GM12878 (cell line): ENCODE measurements around the gene ETS1. TPM values are rescaled to one million over a fixed set of nuclear protein-coding genes. Genes with fewer than 3 reads are reported as not detected.

ENCODE experiments used
- ATAC-seq: fragments of 200-7000 bp; cut with Tn5 transposase; 3 replicates; pipeline ENCODE4 v1.9.1; 2020; ENCODE audit warnings: mild to moderate bottlenecking, moderate library complexity
- BruUV-seq: library from RNA; stranded (reverse); fragments of 400-500 nt; replicated peaks from 2 replicates; lab custom pipeline; 2021; lab: Mats Ljungman, UMichigan
- CTCF ChIA-PET: fragments of 300-600 bp; sonication (Branson Sonifier 250); formaldehyde crosslinking; extraction: SDS; loops from one replicate; lab custom pipeline; 2021; ENCODE audit warnings: inconsistent platforms; lab: Yijun Ruan, JAX
- POLR2A ChIA-PET: fragments of 350-600 bp; formaldehyde crosslinking; extraction: SDS; loops from one replicate; lab custom pipeline; 2021; ENCODE audit warnings: inconsistent platforms; lab: Charles Lee
- RAD21 ChIA-PET: fragments of 300-600 bp; sonication (Branson Sonifier 250); formaldehyde crosslinking; loops from one replicate; lab custom pipeline; 2023; ENCODE audit warnings: antibody characterized with exemption; ENCODE audit not compliant: unreplicated experiment; lab: Charles Lee
- SMC1A ChIA-PET: fragments of 300-600 bp; sonication (Branson Sonifier 250); formaldehyde crosslinking; loops from one replicate; lab custom pipeline; 2023; ENCODE audit not compliant: unreplicated experiment, uncharacterized antibody; lab: Charles Lee
- DNase-seq: peaks from one replicate; pipeline ENCODE4 v3.0.0-alpha.2; 2011; ENCODE audit warnings: low read depth, low spot score
- FAIRE-seq: peaks from 3 replicates; lab custom pipeline; 2011; peaks lifted over from hg19 to GRCh38; lab: Jason Lieb, UNC
- H2AFZ ChIP-seq: 2 replicates; pipeline ENCODE4 v1.6.0; 2011; ENCODE audit warnings: low read depth, low read length, control low read depth; ENCODE audit not compliant: control insufficient read depth
- H3K27ac ChIP-seq: 2 replicates; pipeline ENCODE4 v1.5.1; 2011; ENCODE audit warnings: control low read depth; ENCODE audit not compliant: control insufficient read depth, insufficient read depth
- H3K27me3 ChIP-seq, 2 experiments: replicated peaks in 1 of 2; 2 replicates each; pipeline versions ENCODE4 v1.6.0 to v1.6.1; 2011; ENCODE audit warnings: low read length in 1 of 2; ENCODE audit not compliant: control insufficient read depth in 2 of 2, insufficient read depth in 2 of 2
- H3K36me3 ChIP-seq, 2 experiments: 2 replicates each; pipeline ENCODE4 v1.5.1; 2011; ENCODE audit warnings: low read length in 1 of 2; ENCODE audit not compliant: control insufficient read depth in 2 of 2, insufficient read depth in 2 of 2
- H3K4me1 ChIP-seq: 2 replicates; pipeline ENCODE4 v1.6.1; 2011; ENCODE audit warnings: mild to moderate bottlenecking, low read length, moderate library complexity, mixed read lengths; ENCODE audit not compliant: control insufficient read depth, insufficient read depth
- H3K4me2 ChIP-seq: 2 replicates; pipeline ENCODE4 v1.6.0; 2011; ENCODE audit warnings: control low read depth; ENCODE audit not compliant: control insufficient read depth, insufficient read depth
- H3K4me3 ChIP-seq: fragments of 200-600 bp; sonication (generic); 2 replicates; pipeline ENCODE4 v1.5.1; 2016
- H3K79me2 ChIP-seq: 2 replicates; pipeline ENCODE4 v1.6.0; 2011; ENCODE audit warnings: low read length; ENCODE audit not compliant: control insufficient read depth, insufficient read depth
- H3K9ac ChIP-seq: 2 replicates; pipeline ENCODE4 v1.8.0; 2011; ENCODE audit warnings: low read length, control low read depth, mixed read lengths; ENCODE audit not compliant: control insufficient read depth, insufficient read depth
- H3K9me3 ChIP-seq: replicated peaks from 3 replicates; pipeline ENCODE4 v1.5.1; 2011; ENCODE audit warnings: mild to moderate bottlenecking, low read length; ENCODE audit not compliant: control insufficient read depth, insufficient read depth
- H4K20me1 ChIP-seq: 2 replicates; pipeline ENCODE4 v1.6.0; 2011; ENCODE audit not compliant: control insufficient read depth, insufficient read depth
- ATF7 ChIP-seq: fragments of 450-650 bp; IDR thresholded peaks from 2 replicates; pipeline ENCODE4 v1.6.1; 2016; ENCODE audit warnings: low read depth, mild to moderate bottlenecking
- CHD1 ChIP-seq: IDR thresholded peaks from 2 replicates; pipeline ENCODE4 v1.6.1; 2012; ENCODE audit warnings: low read depth, low read length, improper control_type of control experiment
- E2F4 ChIP-seq: IDR thresholded peaks from 2 replicates; pipeline ENCODE4 v1.6.1; 2012; ENCODE audit warnings: low read depth, low read length, improper control_type of control experiment
- EED ChIP-seq: sonication (generic); IDR thresholded peaks from 2 replicates; pipeline ENCODE4 v1.6.1; 2016; ENCODE audit warnings: antibody characterized with exemption, low read depth
- LARP7 ChIP-seq: fragments of 450-650 bp; IDR thresholded peaks from 2 replicates; pipeline ENCODE4 v1.6.1; 2017; ENCODE audit warnings: mild to moderate bottlenecking
- RFX5 ChIP-seq: IDR thresholded peaks from 2 replicates; pipeline ENCODE4 v1.6.1; 2011; ENCODE audit warnings: low read depth, low read length, improper control_type of control experiment
- SREBF1 ChIP-seq: IDR thresholded peaks from 2 replicates; pipeline ENCODE4 v1.6.1; 2012; ENCODE audit warnings: mild to moderate bottlenecking, low read length
- USF2 ChIP-seq: IDR thresholded peaks from 2 replicates; pipeline ENCODE4 v1.6.1; 2011; ENCODE audit warnings: low read depth, low read length, improper control_type of control experiment, borderline replicate concordance
- ZNF274 ChIP-seq: IDR thresholded peaks from one replicate; pipeline ENCODE4 v1.8.0; 2011; ENCODE audit not compliant: insufficient read length, insufficient read depth
- WGBS: methylation state at CpG from one replicate; pipeline ENCODE4 v1.1.6; 2016; ENCODE audit warnings: low lambda C conversion rate; ENCODE audit not compliant: insufficient replicate concordance, insufficient coverage; ENCODE audit errors: missing lambda C conversion rate; 5-methylcytosine and 5-hydroxymethylcytosine counted together
- in situ Hi-C: fragments of 300-500 bp; cut with MboI; formaldehyde crosslinking; loops from 9 replicates; pipeline ENCODE4 v1.14.3; 2018; ENCODE audit warnings: mixed read lengths
- intact Hi-C: fragments of 100-400 bp; cut with micrococcal nuclease; formaldehyde crosslinking; loops from one replicate; pipeline ENCODE4 v1.14.2; 2022; ENCODE audit not compliant: unreplicated experiment
- polyA plus RNA-seq, 11 experiments: library from polyadenylated mRNA; depleted of rRNA in 4 of 11; unstranded in 6 of 11; stranded (reverse) in 5 of 11; fragments of >200 nt; fragmentation: Nextera tagmentation in 4 of 11; fragmentation: Illumina TruSeq in 1 of 11; extraction: Ambion mirVana in 4 of 11; extraction: Trizol in 1 of 11; gene quantifications; 1 replicate in 1 of 11; 2 replicates in 10 of 11; pipeline versions ENCODE4 v1.2.1 to v1.2.3, GENCODE V29; 2011 to 2016; ENCODE audit warnings: inconsistent platforms in 2 of 11, missing spikeins in 2 of 11, low read depth in 1 of 11
- total RNA-seq, 4 experiments: library from RNA; depleted of rRNA in 3 of 4; stranded (reverse); fragments of >200 nt in 3 of 4; fragmentation: Illumina TruSeq in 1 of 4; extraction: Trizol in 1 of 4; gene quantifications; 2 replicates each; pipeline versions ENCODE4 v1.2.1 to v1.2.3, GENCODE V29; 2013 to 2021
- TF ChIP-seq, protein P1 (sequence below): fragments of 450-650 bp; formaldehyde crosslinking; IDR thresholded peaks from 2 replicates; pipeline ENCODE4 v1.4.0; 2022; ENCODE audit warnings: mild to moderate bottlenecking, moderate library complexity
- TF ChIP-seq, protein P2 (sequence below): fragments of 150-350 bp; IDR thresholded peaks from 2 replicates; pipeline ENCODE4 v1.6.1; 2014; ENCODE audit warnings: mild to moderate bottlenecking, low read depth, low read length
- TF ChIP-seq, protein P3 (sequence below): fragments of 450-650 bp; IDR thresholded peaks from 2 replicates; pipeline ENCODE4 v1.6.1; 2017; ENCODE audit warnings: low read depth, mild to moderate bottlenecking, moderate library complexity

Gene ETS1
- total and polyA plus RNA-seq, 10 of the 15 experiments (the other 5 are each of a cell fraction or from before 2014, with no cell fraction given): 12.5 to 112 (median 55.5) TPM

DNA sequence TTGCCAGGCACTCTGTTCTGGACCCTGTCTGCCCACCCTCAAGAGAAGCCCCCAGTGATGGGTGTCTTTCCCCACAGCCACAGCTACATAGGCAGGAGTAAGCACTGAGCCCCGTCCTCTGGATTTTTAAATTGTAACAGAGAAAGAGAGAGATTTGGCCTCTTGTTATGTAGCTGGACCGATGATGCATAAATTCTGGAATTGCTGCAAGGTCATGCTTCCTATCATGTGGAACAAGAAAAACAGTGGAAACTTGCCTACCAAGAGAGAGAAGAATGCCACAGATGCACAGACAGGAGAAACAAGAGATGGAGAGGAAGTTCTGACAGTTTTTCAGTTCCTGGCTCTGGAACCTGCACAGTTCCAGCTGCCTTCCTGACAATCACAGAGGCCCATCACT lies 150.2 kb downstream of the ETS1 start:
- RAD21 ChIA-PET: interaction anchor here (1.0 to 1.4 kb wide), 2 partner anchors 81 to 195 kb away, joined by 3 read pairs; no protein-coding TSS in a partner anchor
- no peak for TF ChIP-seq SREBF1
- TF ChIP-seq USF2: no peak
- TF ChIP-seq, protein P1, sequence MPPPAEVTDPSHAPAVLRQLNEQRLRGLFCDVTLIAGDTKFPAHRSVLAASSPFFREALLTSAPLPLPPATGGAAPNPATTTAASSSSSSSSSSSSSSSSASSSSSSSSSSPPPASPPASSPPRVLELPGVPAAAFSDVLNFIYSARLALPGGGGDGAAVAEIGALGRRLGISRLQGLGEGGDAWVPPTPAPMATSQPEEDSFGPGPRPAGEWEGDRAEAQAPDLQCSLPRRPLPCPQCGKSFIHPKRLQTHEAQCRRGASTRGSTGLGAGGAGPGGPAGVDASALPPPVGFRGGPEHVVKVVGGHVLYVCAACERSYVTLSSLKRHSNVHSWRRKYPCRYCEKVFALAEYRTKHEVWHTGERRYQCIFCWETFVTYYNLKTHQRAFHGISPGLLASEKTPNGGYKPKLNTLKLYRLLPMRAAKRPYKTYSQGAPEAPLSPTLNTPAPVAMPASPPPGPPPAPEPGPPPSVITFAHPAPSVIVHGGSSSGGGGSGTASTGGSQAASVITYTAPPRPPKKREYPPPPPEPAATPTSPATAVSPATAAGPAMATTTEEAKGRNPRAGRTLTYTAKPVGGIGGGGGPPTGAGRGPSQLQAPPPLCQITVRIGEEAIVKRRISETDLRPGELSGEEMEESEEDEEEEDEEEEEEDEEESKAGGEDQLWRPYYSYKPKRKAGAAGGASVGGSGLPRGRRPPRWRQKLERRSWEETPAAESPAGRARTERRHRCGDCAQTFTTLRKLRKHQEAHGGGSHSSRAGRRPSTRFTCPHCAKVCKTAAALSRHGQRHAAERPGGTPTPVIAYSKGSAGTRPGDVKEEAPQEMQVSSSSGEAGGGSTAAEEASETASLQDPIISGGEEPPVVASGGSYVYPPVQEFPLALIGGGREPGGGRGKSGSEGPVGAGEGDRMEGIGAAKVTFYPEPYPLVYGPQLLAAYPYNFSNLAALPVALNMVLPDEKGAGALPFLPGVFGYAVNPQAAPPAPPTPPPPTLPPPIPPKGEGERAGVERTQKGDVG (CRISPR knock-in tag): no peak
- TF ChIP-seq LARP7: no peak
- TF ChIP-seq, protein P2, sequence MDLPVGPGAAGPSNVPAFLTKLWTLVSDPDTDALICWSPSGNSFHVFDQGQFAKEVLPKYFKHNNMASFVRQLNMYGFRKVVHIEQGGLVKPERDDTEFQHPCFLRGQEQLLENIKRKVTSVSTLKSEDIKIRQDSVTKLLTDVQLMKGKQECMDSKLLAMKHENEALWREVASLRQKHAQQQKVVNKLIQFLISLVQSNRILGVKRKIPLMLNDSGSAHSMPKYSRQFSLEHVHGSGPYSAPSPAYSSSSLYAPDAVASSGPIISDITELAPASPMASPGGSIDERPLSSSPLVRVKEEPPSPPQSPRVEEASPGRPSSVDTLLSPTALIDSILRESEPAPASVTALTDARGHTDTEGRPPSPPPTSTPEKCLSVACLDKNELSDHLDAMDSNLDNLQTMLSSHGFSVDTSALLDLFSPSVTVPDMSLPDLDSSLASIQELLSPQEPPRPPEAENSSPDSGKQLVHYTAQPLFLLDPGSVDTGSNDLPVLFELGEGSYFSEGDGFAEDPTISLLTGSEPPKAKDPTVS: no peak
- TF ChIP-seq E2F4: no peak
- no peak for TF ChIP-seq ATF7
- no peak for TF ChIP-seq CHD1
- TF ChIP-seq RFX5: no peak
- no peak for TF ChIP-seq ZNF274
- TF ChIP-seq, protein P3, sequence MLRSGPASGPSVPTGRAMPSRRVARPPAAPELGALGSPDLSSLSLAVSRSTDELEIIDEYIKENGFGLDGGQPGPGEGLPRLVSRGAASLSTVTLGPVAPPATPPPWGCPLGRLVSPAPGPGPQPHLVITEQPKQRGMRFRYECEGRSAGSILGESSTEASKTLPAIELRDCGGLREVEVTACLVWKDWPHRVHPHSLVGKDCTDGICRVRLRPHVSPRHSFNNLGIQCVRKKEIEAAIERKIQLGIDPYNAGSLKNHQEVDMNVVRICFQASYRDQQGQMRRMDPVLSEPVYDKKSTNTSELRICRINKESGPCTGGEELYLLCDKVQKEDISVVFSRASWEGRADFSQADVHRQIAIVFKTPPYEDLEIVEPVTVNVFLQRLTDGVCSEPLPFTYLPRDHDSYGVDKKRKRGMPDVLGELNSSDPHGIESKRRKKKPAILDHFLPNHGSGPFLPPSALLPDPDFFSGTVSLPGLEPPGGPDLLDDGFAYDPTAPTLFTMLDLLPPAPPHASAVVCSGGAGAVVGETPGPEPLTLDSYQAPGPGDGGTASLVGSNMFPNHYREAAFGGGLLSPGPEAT: no peak
- TF ChIP-seq EED: no peak
- in situ Hi-C loops (no loop called here), intact Hi-C loops (no loop called here)
- POLR2A ChIA-PET: interaction anchor here (0.5 kb wide), 1 partner anchor 9 kb away, joined by 6 read pairs; no protein-coding TSS in a partner anchor
- WGBS: 100% methylated on average over 2 of the region's 2 CpGs
- SMC1A ChIA-PET: interaction anchor here (0.6 to 1.7 kb wide), 4 partner anchors 8 to 134 kb away, joined by 3 to 5 read pairs (median 4); no protein-coding TSS in a partner anchor
- H3K4me1 ChIP-seq: no peaks in the 10 kb centered on the region
- CTCF ChIA-PET: interaction anchor here (1.4 to 2.1 kb wide), 2 partner anchors 13 to 28 kb away, joined by 3 to 5 read pairs; no protein-coding TSS in a partner anchor
- no peaks in the 10 kb centered on the region for H3K79me2 ChIP-seq
- H3K36me3 ChIP-seq: no peaks in the 10 kb centered on the region
- DNase-seq (no peak), FAIRE-seq (no peak), ATAC-seq (no peak)
- H3K4me2 ChIP-seq: no peak overlapping the region
- no peaks in the 10 kb centered on the region for H3K27me3 ChIP-seq
- H3K27ac ChIP-seq: no peak overlapping the region
- H3K9ac ChIP-seq: no peak overlapping the region
- no peaks in the 10 kb centered on the region for H4K20me1 ChIP-seq
- no TSS peak for BruUV-seq
- H3K9me3 ChIP-seq: no peaks in the 10 kb centered on the region
- H2AFZ ChIP-seq: no peak overlapping the region
- H3K4me3 ChIP-seq: no peak overlapping the region
